ENCODE data around the gene ZSWIM8. TPM values are rescaled to one million over a fixed set of nuclear protein-coding genes. Genes with fewer than 3 reads are reported as not detected.
"Not testable (repeated sequence)": the region's sequence is repeated elsewhere in the genome, so short reads cannot be mapped to it uniquely, and the experiment has no call there.

Gene ZSWIM8
- total RNA-seq, 1 experiment from 2014 or later, result 49.5 TPM

DNA sequence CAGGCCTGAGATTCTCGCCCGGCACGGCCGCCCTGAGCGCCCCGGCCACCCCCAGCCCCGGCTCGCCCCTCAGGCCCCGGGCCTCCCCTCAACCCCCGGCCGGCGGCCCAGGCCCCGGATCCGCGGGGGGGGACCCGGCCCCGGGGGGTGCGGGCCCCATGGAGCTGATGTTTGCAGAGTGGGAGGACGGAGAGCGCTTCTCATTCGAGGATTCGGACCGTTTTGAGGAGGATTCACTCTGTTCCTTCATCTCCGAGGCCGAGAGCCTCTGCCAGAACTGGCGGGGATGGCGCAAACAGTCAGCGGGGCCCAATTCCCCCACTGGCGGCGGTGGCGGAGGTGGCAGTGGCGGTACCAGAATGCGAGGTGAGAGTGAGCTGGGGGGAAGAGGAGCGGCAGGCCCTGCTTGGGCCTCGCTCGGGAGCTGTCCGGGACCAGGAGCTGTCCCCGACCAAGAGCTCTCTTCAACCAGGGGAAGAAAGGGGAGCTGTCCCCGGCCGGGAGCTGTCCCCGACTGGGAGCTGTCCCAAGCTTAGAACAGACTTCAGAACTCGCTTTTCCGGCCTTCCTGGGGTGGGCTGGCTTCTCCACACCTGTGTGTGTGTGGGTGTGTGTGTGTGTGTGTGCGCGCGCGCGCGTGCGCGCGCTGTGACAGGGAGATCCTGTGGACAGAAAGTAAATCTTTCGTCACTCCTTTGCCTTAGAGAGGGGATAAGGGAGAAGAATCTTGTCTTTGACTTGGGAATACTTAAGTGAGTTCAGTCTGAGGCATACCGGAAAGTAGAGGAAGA, 510 bp downstream of the ZSWIM8 start:
- H3K9me2 ChIP-seq (replicated peaks; ENCODE audit: insufficient read depth, low read length), result no peaks in the 10 kb centered on the region
- H3K27me3 ChIP-seq (ENCODE audit: low read length), result no peaks in the 10 kb centered on the region
- H3K27ac ChIP-seq (ENCODE audit: low read length), result peak overlapping the region; percentile 62
- peak; percentile 75 for DNase-seq
- H3K4me3 ChIP-seq (ENCODE audit: low read length), result peak overlapping the region; percentile 97
- no peaks in the 10 kb centered on the region for H3K9me3 ChIP-seq (ENCODE audit: low read length)
- H2AFZ ChIP-seq (ENCODE audit: low read length), result no peak overlapping the region; the same call in 1 of the 2 replicates
- peaks cover 35% of the 10 kb centered on the region for H3K4me1 ChIP-seq (ENCODE audit: low read length)
- peaks cover 5% of the 10 kb centered on the region; the same call in 1 of the 2 replicates for H4K20me1 ChIP-seq (ENCODE audit: insufficient read depth, low read depth, low read length)
- H3K36me3 ChIP-seq (ENCODE audit: insufficient read depth, low read length), result no peaks in the 10 kb centered on the region
- peak overlapping the region; percentile 88 for H3K9ac ChIP-seq (ENCODE audit: low read length)
- H3K79me2 ChIP-seq (ENCODE audit: low read length), result peaks cover 63% of the 10 kb centered on the region
- peak overlapping the region; percentile 95 for H3K4me2 ChIP-seq (ENCODE audit: low read depth, low read length, poor library complexity, severe bottlenecking)

DNA sequence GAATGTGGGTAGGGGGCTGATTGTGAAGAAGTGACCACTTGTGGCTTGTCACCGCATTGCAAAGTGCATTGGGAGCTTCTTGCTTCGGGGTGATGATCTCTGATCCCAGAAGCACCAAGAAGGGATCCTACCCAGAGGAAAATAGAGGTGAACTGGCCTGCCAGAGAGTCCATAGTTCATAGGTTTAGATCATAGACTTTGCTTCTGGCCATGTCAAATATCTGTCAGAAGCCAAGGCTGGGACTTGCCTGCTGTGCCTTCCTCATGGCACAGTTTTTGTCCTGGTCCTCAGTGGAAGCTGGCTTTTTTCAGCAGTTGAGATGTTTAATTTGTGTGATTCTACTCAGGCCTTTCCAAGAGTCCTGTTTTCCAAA, 1.1 kb downstream of the ZSWIM8 start:
- Histone ChIP-seq H3K4me3 (ENCODE audit: low read length) (peak overlapping the region; percentile 97), H3K79me2 (ENCODE audit: low read length) (peaks cover 58% of the 10 kb centered on the region), H2AFZ (ENCODE audit: low read length) (no peak overlapping the region)

DNA sequence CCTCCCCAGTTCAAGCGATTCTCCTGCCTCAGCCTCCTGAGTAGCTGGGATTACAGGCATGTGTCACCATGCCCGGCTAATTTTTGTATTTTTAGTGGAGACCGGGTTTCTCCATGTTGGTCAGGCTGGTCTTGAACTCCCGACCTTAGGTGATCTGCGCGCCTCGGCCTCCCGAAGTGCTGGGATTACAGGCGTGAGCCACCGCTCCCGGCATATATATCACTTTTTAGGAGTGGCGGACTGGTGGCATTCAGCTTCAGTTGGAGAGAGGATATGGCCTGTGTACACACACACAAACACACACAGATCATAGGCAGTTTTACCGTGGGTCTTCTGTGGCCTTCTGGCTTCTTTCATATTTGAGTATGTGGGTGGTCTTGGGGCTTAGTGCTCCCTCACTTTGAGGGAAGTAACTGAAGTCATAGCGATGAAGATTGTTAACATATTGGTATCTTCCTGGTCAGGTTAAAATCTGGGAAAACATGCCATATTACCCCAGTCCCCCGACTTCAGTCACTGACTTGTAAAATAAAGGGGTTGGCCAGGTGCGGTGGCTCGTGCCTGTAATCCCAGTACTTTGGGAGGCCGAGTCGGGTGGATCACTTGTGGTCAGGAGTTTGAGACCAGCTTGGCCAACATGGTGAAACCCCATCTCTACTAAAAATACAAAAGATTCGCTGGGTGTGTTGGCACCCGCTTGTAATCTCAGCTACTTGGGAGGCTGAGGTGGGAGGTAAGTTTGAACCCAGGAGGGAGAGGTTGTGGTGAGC, 1.8 kb downstream of the ZSWIM8 start:
- Histone ChIP-seq H3K4me1 (ENCODE audit: low read length) (peaks cover 32% of the 10 kb centered on the region), H3K4me2 (ENCODE audit: low read depth, low read length, poor library complexity, severe bottlenecking) (peak overlapping the region; percentile 95), H3K79me2 (ENCODE audit: low read length) (peaks cover 54% of the 10 kb centered on the region)
- H3K9ac ChIP-seq (ENCODE audit: low read length); H3K9me2 ChIP-seq (replicated peaks; ENCODE audit: insufficient read depth, low read length); H3K36me3 ChIP-seq (ENCODE audit: insufficient read depth, low read length); H3K27ac ChIP-seq (ENCODE audit: low read length); H3K4me3 ChIP-seq (ENCODE audit: low read length); DNase-seq; H3K9me3 ChIP-seq (ENCODE audit: low read length); H4K20me1 ChIP-seq (ENCODE audit: insufficient read depth, low read depth, low read length); H2AFZ ChIP-seq (ENCODE audit: low read length); H3K27me3 ChIP-seq (ENCODE audit: low read length): not testable (repeated sequence)

More for the DNA sequence above, 1.1 kb downstream of the ZSWIM8 start:
- no peaks in the 10 kb centered on the region for H3K27me3 ChIP-seq (ENCODE audit: low read length)
- peak overlapping the region; percentile 62; the same call in 1 of the 2 replicates for H3K27ac ChIP-seq (ENCODE audit: low read length)
- H3K4me2 ChIP-seq (ENCODE audit: low read depth, low read length, poor library complexity, severe bottlenecking), result peak overlapping the region; percentile 95
- no peaks in the 10 kb centered on the region for H3K36me3 ChIP-seq (ENCODE audit: insufficient read depth, low read length)
- H3K9me3 ChIP-seq (ENCODE audit: low read length), result no peaks in the 10 kb centered on the region
- H3K9ac ChIP-seq (ENCODE audit: low read length), result peak overlapping the region; percentile 88
- H4K20me1 ChIP-seq (ENCODE audit: insufficient read depth, low read depth, low read length), result peaks cover 5% of the 10 kb centered on the region; the same call in 1 of the 2 replicates
- H3K9me2 ChIP-seq (replicated peaks; ENCODE audit: insufficient read depth, low read length), result no peaks in the 10 kb centered on the region
- peak; percentile 53 for DNase-seq
- peaks cover 32% of the 10 kb centered on the region for H3K4me1 ChIP-seq (ENCODE audit: low read length)

DNA sequence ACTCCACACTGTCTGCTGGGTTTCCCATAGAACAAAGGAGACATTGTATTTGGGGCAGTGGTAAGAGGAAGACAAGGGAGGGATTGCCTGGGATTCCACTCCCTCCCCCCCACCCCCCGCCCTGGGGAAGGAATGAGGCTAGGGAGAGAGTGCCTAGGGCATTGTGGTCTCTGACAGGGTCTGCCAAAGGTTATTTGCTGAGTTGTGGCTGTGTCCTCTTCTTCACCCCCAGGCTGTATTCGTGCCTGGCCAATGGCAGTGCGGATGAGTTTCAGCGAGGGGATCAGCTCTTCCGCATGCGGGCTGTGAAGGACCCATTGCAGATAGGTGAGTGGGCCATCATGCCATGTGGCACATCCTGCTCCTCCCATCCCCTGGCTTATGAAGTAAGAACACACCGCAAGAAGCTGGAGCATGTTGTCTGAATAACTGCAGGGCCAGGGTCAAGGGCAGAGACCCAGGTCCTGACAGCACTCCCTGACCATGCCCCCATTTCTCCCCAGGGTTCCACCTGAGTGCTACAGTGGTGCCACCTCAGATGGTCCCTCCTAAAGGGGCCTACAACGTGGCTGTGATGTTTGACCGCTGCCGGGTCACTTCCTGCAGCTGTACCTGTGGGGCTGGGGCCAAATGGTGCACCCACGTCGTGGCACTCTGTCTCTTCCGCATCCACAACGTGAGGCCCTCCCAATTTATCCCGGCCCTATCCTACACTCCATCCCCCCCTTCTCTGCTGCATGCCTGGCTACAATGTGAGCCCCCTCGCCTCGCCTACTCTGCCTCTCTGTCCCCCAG, 3.7 kb downstream of the ZSWIM8 start:
- H3K4me3 ChIP-seq (ENCODE audit: low read length), result no peak overlapping the region
- no peak overlapping the region for H3K27ac ChIP-seq (ENCODE audit: low read length)
- no peak for DNase-seq
- no peaks in the 10 kb centered on the region; the same call in 1 of the 2 replicates for H4K20me1 ChIP-seq (ENCODE audit: insufficient read depth, low read depth, low read length)
- no peaks in the 10 kb centered on the region for H3K9me2 ChIP-seq (replicated peaks; ENCODE audit: insufficient read depth, low read length)
- H3K4me2 ChIP-seq (ENCODE audit: low read depth, low read length, poor library complexity, severe bottlenecking), result no peak overlapping the region
- H3K9me3 ChIP-seq (ENCODE audit: low read length), result no peaks in the 10 kb centered on the region
- no peak overlapping the region for H2AFZ ChIP-seq (ENCODE audit: low read length)
- H3K36me3 ChIP-seq (ENCODE audit: insufficient read depth, low read length), result no peaks in the 10 kb centered on the region
- H3K27me3 ChIP-seq (ENCODE audit: low read length), result no peaks in the 10 kb centered on the region
- peaks cover 36% of the 10 kb centered on the region for H3K79me2 ChIP-seq (ENCODE audit: low read length)
- H3K9ac ChIP-seq (ENCODE audit: low read length), result no peak overlapping the region
- H3K4me1 ChIP-seq (ENCODE audit: low read length), result peaks cover 18% of the 10 kb centered on the region

DNA sequence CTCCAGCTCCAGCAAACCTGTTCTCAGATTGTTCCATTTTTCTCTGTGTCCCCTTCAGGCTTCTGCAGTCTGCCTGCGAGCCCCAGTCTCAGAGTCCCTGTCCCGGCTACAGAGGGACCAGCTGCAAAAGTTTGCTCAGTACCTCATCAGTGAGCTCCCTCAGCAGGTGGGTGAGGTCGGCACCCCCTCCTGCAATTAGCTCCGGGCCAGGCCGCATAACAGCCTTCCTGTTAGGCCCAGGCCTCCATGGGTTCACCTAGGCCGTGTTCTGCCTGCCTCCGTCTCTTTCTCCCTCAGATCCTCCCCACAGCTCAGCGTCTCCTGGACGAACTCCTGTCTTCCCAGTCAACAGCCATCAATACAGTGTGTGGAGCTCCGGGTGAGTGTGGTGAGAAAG, 4.3 kb downstream of the ZSWIM8 start:
- H3K27me3 ChIP-seq (ENCODE audit: low read length), result no peaks in the 10 kb centered on the region
- no peak overlapping the region for H3K4me3 ChIP-seq (ENCODE audit: low read length)
- no peak overlapping the region for H3K27ac ChIP-seq (ENCODE audit: low read length)
- no peak overlapping the region for H3K4me2 ChIP-seq (ENCODE audit: low read depth, low read length, poor library complexity, severe bottlenecking)
- DNase-seq, result no peak
- no peaks in the 10 kb centered on the region for H3K9me2 ChIP-seq (replicated peaks; ENCODE audit: insufficient read depth, low read length)
- H3K9me3 ChIP-seq (ENCODE audit: low read length), result no peaks in the 10 kb centered on the region
- no peak overlapping the region for H3K9ac ChIP-seq (ENCODE audit: low read length)
- H4K20me1 ChIP-seq (ENCODE audit: insufficient read depth, low read depth, low read length), result no peaks in the 10 kb centered on the region; the same call in 1 of the 2 replicates
- H3K79me2 ChIP-seq (ENCODE audit: low read length), result peaks cover 30% of the 10 kb centered on the region
- peaks cover 14% of the 10 kb centered on the region for H3K4me1 ChIP-seq (ENCODE audit: low read length)
- no peaks in the 10 kb centered on the region for H3K36me3 ChIP-seq (ENCODE audit: insufficient read depth, low read length)
- H2AFZ ChIP-seq (ENCODE audit: low read length), result no peak overlapping the region

DNA sequence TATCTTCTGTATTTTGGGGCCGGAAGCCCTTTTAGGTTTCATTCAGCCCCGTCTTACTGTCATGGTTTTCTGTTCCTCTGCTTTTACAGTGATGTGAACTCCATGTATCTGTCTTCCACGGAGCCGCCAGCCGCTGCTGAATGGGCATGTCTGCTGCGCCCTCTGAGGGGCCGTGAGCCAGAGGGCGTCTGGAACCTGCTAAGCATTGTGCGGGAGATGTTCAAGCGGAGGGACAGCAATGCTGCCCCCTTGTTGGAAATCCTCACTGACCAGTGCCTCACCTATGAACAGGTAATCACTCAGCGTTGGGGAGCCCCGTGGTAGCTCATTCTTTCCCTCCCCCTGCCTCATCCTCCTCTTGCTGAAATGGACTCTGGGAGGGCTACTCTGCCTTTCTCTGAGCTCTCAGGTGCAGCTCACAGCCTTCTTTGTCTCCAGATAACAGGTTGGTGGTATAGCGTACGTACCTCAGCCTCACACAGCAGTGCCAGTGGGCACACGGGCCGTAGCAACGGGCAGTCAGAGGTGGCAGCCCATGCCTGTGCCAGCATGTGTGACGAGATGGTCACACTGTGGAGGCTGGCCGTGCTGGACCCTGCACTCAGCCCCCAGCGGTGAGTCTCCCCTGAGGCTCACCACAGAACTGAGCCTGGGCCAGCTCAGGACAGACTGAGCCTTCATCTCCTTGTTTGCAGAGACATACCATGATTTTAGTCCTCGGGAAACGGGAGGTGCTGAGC, 5.7 kb downstream of the ZSWIM8 start:
- no peaks in the 10 kb centered on the region for H3K9me2 ChIP-seq (replicated peaks; ENCODE audit: insufficient read depth, low read length)
- H3K4me1 ChIP-seq (ENCODE audit: low read length), result peaks cover 11% of the 10 kb centered on the region
- H3K27me3 ChIP-seq (ENCODE audit: low read length), result no peaks in the 10 kb centered on the region
- no peak overlapping the region for H3K4me2 ChIP-seq (ENCODE audit: low read depth, low read length, poor library complexity, severe bottlenecking)
- H3K9me3 ChIP-seq (ENCODE audit: low read length), result no peaks in the 10 kb centered on the region
- H4K20me1 ChIP-seq (ENCODE audit: insufficient read depth, low read depth, low read length), result no peaks in the 10 kb centered on the region
- H3K36me3 ChIP-seq (ENCODE audit: insufficient read depth, low read length), result no peaks in the 10 kb centered on the region
- no peak overlapping the region for H3K9ac ChIP-seq (ENCODE audit: low read length)
- DNase-seq, result no peak
- H3K27ac ChIP-seq (ENCODE audit: low read length), result no peak overlapping the region
- H3K79me2 ChIP-seq (ENCODE audit: low read length), result peaks cover 26% of the 10 kb centered on the region
- H3K4me3 ChIP-seq (ENCODE audit: low read length), result no peak overlapping the region
- H2AFZ ChIP-seq (ENCODE audit: low read length), result no peak overlapping the region

DNA sequence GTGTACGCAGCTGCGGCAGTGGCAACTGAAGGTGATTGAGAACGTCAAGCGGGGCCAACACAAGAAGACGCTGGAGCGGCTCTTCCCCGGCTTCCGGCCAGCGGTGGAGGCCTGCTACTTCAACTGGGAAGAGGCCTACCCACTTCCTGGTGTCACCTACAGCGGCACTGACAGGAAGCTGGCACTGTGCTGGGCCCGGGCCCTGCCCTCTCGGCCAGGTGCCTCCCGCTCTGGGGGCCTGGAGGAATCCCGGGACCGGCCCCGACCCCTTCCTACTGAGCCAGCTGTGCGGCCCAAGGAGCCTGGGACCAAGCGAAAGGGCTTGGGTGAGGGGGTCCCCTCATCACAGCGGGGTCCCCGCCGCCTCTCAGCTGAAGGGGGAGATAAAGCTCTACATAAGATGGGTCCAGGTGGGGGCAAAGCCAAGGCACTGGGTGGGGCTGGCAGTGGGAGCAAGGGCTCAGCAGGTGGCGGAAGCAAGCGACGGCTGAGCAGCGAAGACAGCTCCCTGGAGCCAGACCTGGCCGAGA, 6.5 kb downstream of the ZSWIM8 start:
- peaks cover 5% of the 10 kb centered on the region for H3K4me1 ChIP-seq (ENCODE audit: low read length)
- no peaks in the 10 kb centered on the region for H4K20me1 ChIP-seq (ENCODE audit: insufficient read depth, low read depth, low read length)
- no peaks in the 10 kb centered on the region for H3K9me3 ChIP-seq (ENCODE audit: low read length)
- H3K36me3 ChIP-seq (ENCODE audit: insufficient read depth, low read length), result 0 out of 2 replicates have a peak, but pooled peaks cover 2% of the 10 kb centered on the region
- H2AFZ ChIP-seq (ENCODE audit: low read length), result no peak overlapping the region
- H3K4me2 ChIP-seq (ENCODE audit: low read depth, low read length, poor library complexity, severe bottlenecking), result no peak overlapping the region
- no peak overlapping the region for H3K27ac ChIP-seq (ENCODE audit: low read length)
- H3K27me3 ChIP-seq (ENCODE audit: low read length), result no peaks in the 10 kb centered on the region
- H3K79me2 ChIP-seq (ENCODE audit: low read length), result peaks cover 17% of the 10 kb centered on the region
- no peak overlapping the region for H3K4me3 ChIP-seq (ENCODE audit: low read length)
- no peak for DNase-seq
- no peak overlapping the region for H3K9ac ChIP-seq (ENCODE audit: low read length)
- no peaks in the 10 kb centered on the region for H3K9me2 ChIP-seq (replicated peaks; ENCODE audit: insufficient read depth, low read length)

All from Karpas-422 (cell line).